ENCODE data around the gene ALDOC.
"Not testable (repeated sequence)": the region's sequence is repeated elsewhere in the genome, so short reads cannot be mapped to it uniquely, and the experiment has no call there.

The ALDOC gene

GRCh38 chr17:28584434-28584833 is 7.7 kb upstream of the ALDOC start:
- in situ Hi-C loops (cut with HindIII; ENCODE audit: low sequenced_read_pairs): no loop called here
- no peak for TF ChIP-seq CTCF (IDR thresholded peaks at IDR 0.05; ENCODE audit: low read depth, low read length, missing control alignments)
- no peak for DNase-seq (ENCODE audit: low read depth)
- H3K4me3 ChIP-seq (ENCODE audit: low read depth, low read length): no peak overlapping the region

DNA sequence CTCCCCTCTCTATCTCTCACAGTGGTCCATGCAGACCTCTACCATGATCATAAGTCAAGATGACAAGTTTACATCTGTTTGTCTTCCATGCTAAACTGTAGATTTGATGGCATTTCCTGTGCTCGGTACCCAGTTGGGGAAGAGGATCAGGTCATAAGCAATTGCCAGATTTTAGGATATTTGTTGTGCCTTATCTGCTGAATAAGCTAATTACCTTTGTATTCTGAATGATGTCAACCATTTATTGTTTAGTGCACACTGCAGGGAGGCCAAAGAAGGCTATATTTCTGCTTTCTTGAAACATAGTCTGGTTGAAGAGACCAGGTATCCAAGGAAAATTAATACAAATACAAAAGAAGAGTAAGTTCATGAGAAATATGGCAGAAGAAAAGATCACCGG is 5.8 kb upstream of the ALDOC start:
- in situ Hi-C loops (cut with HindIII; ENCODE audit: low sequenced_read_pairs): no loop called here
- H3K4me3 ChIP-seq (ENCODE audit: low read depth, low read length): no peak overlapping the region
- no peak for TF ChIP-seq CTCF (IDR thresholded peaks at IDR 0.05; ENCODE audit: low read depth, low read length, missing control alignments)
- DNase-seq (ENCODE audit: low read depth): no peak

GRCh38 chr17:28580959-28581358 is 4.3 kb upstream of the ALDOC start:
- in situ Hi-C loops (cut with HindIII; ENCODE audit: low sequenced_read_pairs): no loop called here
- no peak overlapping the region for H3K4me3 ChIP-seq (ENCODE audit: low read depth, low read length)
- DNase-seq (ENCODE audit: low read depth): no peak
- no peak for TF ChIP-seq CTCF (IDR thresholded peaks at IDR 0.05; ENCODE audit: low read depth, low read length, missing control alignments)

- TF ChIP-seq CTCF (IDR thresholded peaks at IDR 0.05; ENCODE audit: low read depth, low read length, missing control alignments): no peak
- in situ Hi-C loops (cut with HindIII; ENCODE audit: low sequenced_read_pairs): loop anchor here (5.0 kb wide), 1 partner anchor 38 kb away; no protein-coding TSS in a partner anchor
- no peak for DNase-seq (ENCODE audit: low read depth)
- no peak overlapping the region for H3K4me3 ChIP-seq (ENCODE audit: low read depth, low read length)
Observed at GRCh38 chr17:28579526-28579925, 2.8 kb upstream of the ALDOC start.

- no peak overlapping the region for H3K4me3 ChIP-seq (ENCODE audit: low read depth, low read length)
- no peak for TF ChIP-seq CTCF (IDR thresholded peaks at IDR 0.05; ENCODE audit: low read depth, low read length, missing control alignments)
- DNase-seq (ENCODE audit: low read depth): no peak
- in situ Hi-C loops (cut with HindIII; ENCODE audit: low sequenced_read_pairs): loop anchor here (5.0 kb wide), 1 partner anchor 39 kb away; no protein-coding TSS in a partner anchor
Observed at GRCh38 chr17:28578246-28579195, 1.8 kb upstream of the ALDOC start.

DNA sequence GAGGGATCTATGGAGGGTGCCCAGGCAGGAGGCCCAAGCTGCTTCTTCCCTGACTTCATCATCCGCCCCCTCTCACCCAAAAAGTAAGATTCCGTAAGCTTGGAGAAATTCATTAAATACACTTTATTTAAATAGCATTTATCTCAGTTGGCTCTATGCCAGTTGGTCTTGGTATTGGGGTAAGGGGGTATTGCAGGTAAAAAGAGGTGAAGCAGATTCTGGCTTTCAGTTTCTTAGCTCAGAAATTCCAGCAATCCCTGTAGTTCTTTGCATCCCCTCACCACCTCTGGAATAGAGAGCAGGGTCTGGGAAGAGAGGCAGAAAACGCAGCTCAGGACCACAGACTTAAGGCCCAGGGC is 750 bp upstream of the ALDOC start:
- no peak overlapping the region for H3K4me3 ChIP-seq (ENCODE audit: low read depth, low read length)
- in situ Hi-C loops (cut with HindIII; ENCODE audit: low sequenced_read_pairs): loop anchor here (5.0 kb wide), 1 partner anchor 40 kb away; no protein-coding TSS in a partner anchor
- TF ChIP-seq CTCF (IDR thresholded peaks at IDR 0.05; ENCODE audit: low read depth, low read length, missing control alignments): no peak
- DNase-seq (ENCODE audit: low read depth): no peak

DNA sequence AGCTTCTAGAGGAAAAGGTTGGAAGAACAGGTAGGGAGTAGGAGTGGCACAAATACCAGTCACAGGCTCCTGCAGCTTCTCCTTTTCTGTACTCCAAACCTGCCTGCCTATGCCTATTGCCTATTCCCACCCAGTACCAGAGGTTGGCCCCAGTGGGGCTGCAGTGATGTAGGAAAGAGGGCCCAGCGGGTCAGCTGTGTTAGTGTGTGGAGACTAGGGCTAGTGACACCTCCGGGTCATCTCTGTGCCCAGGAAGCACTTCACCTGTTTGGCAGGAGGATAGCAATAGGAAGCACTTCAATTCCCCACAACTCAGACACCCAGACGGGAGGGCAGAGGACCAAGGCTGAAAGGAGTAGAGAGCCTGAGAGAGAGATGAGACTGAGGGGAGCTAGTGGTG is 679 bp downstream of the ALDOC start:
- not testable (repeated sequence) for H3K4me3 ChIP-seq (ENCODE audit: low read depth, low read length); DNase-seq (ENCODE audit: low read depth)
- in situ Hi-C loops (cut with HindIII; ENCODE audit: low sequenced_read_pairs): loop anchor here (5.0 kb wide), 1 partner anchor 41 kb away; no protein-coding TSS in a partner anchor
